SKM-1 treated with dmso at 0.1 percent for 144 hours (cell line): ENCODE data around the gene GATAD2B.
"Not testable (repeated sequence)": the region's sequence is repeated elsewhere in the genome, so short reads cannot be mapped to it uniquely, and the experiment has no call there.

Experiments used
- DNase-seq: peaks from one replicate; lab custom pipeline; 2025; ENCODE audit not compliant: unreplicated experiment; lab: John Stamatoyannopoulos, UW

GATAD2B gene

GRCh38 chr1:153767519-153767918, 155.3 kb downstream of the GATAD2B start:
- no peak for DNase-seq

GRCh38 chr1:153766663-153767062, 156.1 kb downstream of the GATAD2B start:
- DNase-seq = not testable (repeated sequence)

- no peak for DNase-seq
These were observed 158.5 kb downstream of the GATAD2B start for GRCh38 chr1:153764310-153764709.

- no peak for DNase-seq
These were observed 159.2 kb downstream of the GATAD2B start for GRCh38 chr1:153763365-153764225.

GRCh38 chr1:153760440-153760839, 162.3 kb downstream of the GATAD2B start:
- DNase-seq = no peak
